Natural killer cell (primary cell): ENCODE data around the gene CNPY4. TPM values are rescaled to one million over a fixed set of nuclear protein-coding genes. Genes with fewer than 3 reads are reported as not detected.

Source experiments
- ATAC-seq, 3 donors: fragments of 150-1000 bp in 2 of 3; fragments of 200-7000 bp in 1 of 3; cut with Tn5 transposase; 1 replicate in 1 of 3; 2 replicates in 2 of 3; pipeline ENCODE4 v1.10.0; 2021; ENCODE audit warnings: mild to moderate bottlenecking in 2 of 3, moderate library complexity in 2 of 3
- DNase-seq, 2 donors: peaks; one replicate each; pipeline versions ENCODE4 v3.0.0 to v3.0.0-alpha.2; 2013 to 2021; ENCODE audit warnings: mixed read lengths in 1 of 2
- H3K27ac ChIP-seq: one replicate; pipeline ENCODE4 v1.5.1; 2013; ENCODE audit warnings: mild to moderate bottlenecking, low read length
- H3K27me3 ChIP-seq: one replicate; pipeline ENCODE4 v1.6.1; 2013; ENCODE audit warnings: low read length; ENCODE audit not compliant: control insufficient read depth, insufficient read depth
- H3K36me3 ChIP-seq: one replicate; pipeline ENCODE4 v1.6.1; 2013; ENCODE audit warnings: low read length; ENCODE audit not compliant: control insufficient read depth, insufficient read depth
- H3K4me1 ChIP-seq: one replicate; pipeline ENCODE4 v1.6.1; 2013; ENCODE audit warnings: low read length; ENCODE audit not compliant: control insufficient read depth, insufficient read depth
- H3K4me3 ChIP-seq: one replicate; pipeline ENCODE4 v1.5.1; 2013; ENCODE audit warnings: low read length
- H3K9me3 ChIP-seq: one replicate; pipeline ENCODE4 v1.6.1; 2013; ENCODE audit warnings: low read length; ENCODE audit not compliant: control insufficient read depth, insufficient read depth
- H3K27ac Mint-ChIP-seq, 2 donors: one replicate each; pipeline ENCODE4 v1.8.0; 2022; ENCODE audit warnings: mild to moderate bottlenecking in 2 of 2, mixed read lengths in 2 of 2, moderate library complexity in 1 of 2
- H3K27me3 Mint-ChIP-seq, 2 donors: one replicate each; pipeline ENCODE4 v1.8.0; 2022; ENCODE audit warnings: low read depth in 2 of 2, mixed read lengths in 2 of 2
- H3K36me3 Mint-ChIP-seq: one replicate; pipeline ENCODE4 v1.8.0; 2022; ENCODE audit warnings: mixed read lengths
- H3K4me1 Mint-ChIP-seq, 2 donors: one replicate each; pipeline ENCODE4 v1.8.0; 2022; ENCODE audit warnings: mixed read lengths in 2 of 2
- H3K4me3 Mint-ChIP-seq: one replicate; pipeline ENCODE4 v1.8.0; 2022; ENCODE audit warnings: mild to moderate bottlenecking, moderate library complexity, mixed read lengths
- H3K9me3 Mint-ChIP-seq, 2 donors: one replicate each; pipeline ENCODE4 v1.8.0; 2022; ENCODE audit warnings: mixed read lengths in 2 of 2
- CTCF ChIP-seq: fragments of 200-600 bp; IDR thresholded peaks from one replicate; pipeline ENCODE4 v1.8.0; 2022; ENCODE audit warnings: antibody characterized with exemption
- WGBS: methylation state at CpG from one replicate; pipeline ENCODE4 v1.1.7; 2013; ENCODE audit warnings: missing lambda C conversion rate; ENCODE audit not compliant: insufficient coverage; 5-methylcytosine and 5-hydroxymethylcytosine counted together
- intact Hi-C: fragments of 100-400 bp; cut with micrococcal nuclease; formaldehyde crosslinking; loops from one replicate; pipeline ENCODE4 v1.14.2; 2022
- total RNA-seq, 4 donors: library from RNA; stranded (reverse); fragments of 120-200 nt in 1 of 4; gene quantifications; one replicate each; pipeline versions ENCODE4 v1.2.3 to v1.2.4, GENCODE V29; 2013 to 2022

Gene CNPY4
- total RNA-seq, 3 donors from 2014 or later (not counting 1 experiment from before 2014, with no cell fraction given), result 19.1 to 25.8 (median 23.9) TPM

- intact Hi-C loops, result loop anchor here (2.0 to 5.0 kb wide), 3 partner anchors 85 to 276 kb away; partner anchors contain the start of gene PVRIG
- Mint-ChIP-seq H3K27me3 (peaks cover 0 to 7% of the 10 kb centered on the region in 2 donors), H3K4me1 (peaks cover 9 to 20% of the 10 kb centered on the region in 2 donors), H3K9me3 (no peaks in the 10 kb centered on the region), H3K27ac (no peak overlapping the region), H3K36me3 (no peaks in the 10 kb centered on the region), H3K4me3 (no peak overlapping the region)
- ATAC-seq (peak; percentile 81 to 84 (median 83)), DNase-seq (peak; percentile 44 to 84)
- no peaks in the 10 kb centered on the region for H3K36me3 ChIP-seq
- H3K27ac ChIP-seq, result no peak overlapping the region
- no peaks in the 10 kb centered on the region for H3K27me3 ChIP-seq
- H3K4me1 ChIP-seq, result peaks cover 12% of the 10 kb centered on the region
- H3K4me3 ChIP-seq, result no peak overlapping the region
- H3K9me3 ChIP-seq, result no peaks in the 10 kb centered on the region
- TF ChIP-seq CTCF, result peak; percentile 79
- WGBS, result 29% methylated on average over 3 of the region's 3 CpGs
Measured at GRCh38 chr7:100132697-100133151, 13.3 kb downstream of the CNPY4 start.

- H3K4me3 Mint-ChIP-seq, result no peak overlapping the region
- Histone ChIP-seq H3K36me3 (no peaks in the 10 kb centered on the region), H3K27me3 (no peaks in the 10 kb centered on the region), H3K9me3 (no peaks in the 10 kb centered on the region), H3K4me3 (no peak overlapping the region), H3K4me1 (no peaks in the 10 kb centered on the region), H3K27ac (no peak overlapping the region)
- H3K27me3 Mint-ChIP-seq, result peaks cover 0 to 9% of the 10 kb centered on the region in 2 donors
- H3K27ac Mint-ChIP-seq, result no peak overlapping the region
- intact Hi-C loops, result no loop called here
- ATAC-seq (no peak), DNase-seq (peak in 1 of 2 donors; percentile 33)
- H3K36me3 Mint-ChIP-seq, result no peaks in the 10 kb centered on the region
- WGBS, result 74% methylated on average over 12 of the region's 13 CpGs
- TF ChIP-seq CTCF, result no peak
- no peaks in the 10 kb centered on the region for H3K4me1 Mint-ChIP-seq
- H3K9me3 Mint-ChIP-seq, result no peaks in the 10 kb centered on the region
Measured at GRCh38 chr7:100137851-100138760, 18.7 kb downstream of the CNPY4 start.

GRCh38 chr7:100141555-100141949 lies 22.1 kb downstream of the CNPY4 start:
- no peak for TF ChIP-seq CTCF
- Mint-ChIP-seq H3K27me3 (peaks cover 0 to 6% of the 10 kb centered on the region in 2 donors), H3K9me3 (no peaks in the 10 kb centered on the region), H3K4me1 (no peaks in the 10 kb centered on the region), H3K4me3 (no peak overlapping the region), H3K36me3 (no peaks in the 10 kb centered on the region), H3K27ac (no peak overlapping the region)
- intact Hi-C loops, result no loop called here
- 41% methylated on average over 3 of the region's 3 CpGs for WGBS
- DNase-seq (no peak), ATAC-seq (peak in 1 of 3 donors; percentile 53)
- Histone ChIP-seq H3K27ac (no peak overlapping the region), H3K9me3 (no peaks in the 10 kb centered on the region), H3K4me1 (no peaks in the 10 kb centered on the region), H3K4me3 (no peak overlapping the region), H3K36me3 (no peaks in the 10 kb centered on the region), H3K27me3 (no peaks in the 10 kb centered on the region)
